Measurements from ENCODE around the gene SLC25A13. TPM values are rescaled to one million over a fixed set of nuclear protein-coding genes. Genes with fewer than 3 reads are reported as not detected.

SLC25A13 gene
- total RNA-seq, 4 donors from 2014 or later, result 9.2 to 30.8 (median 13.6) TPM

GRCh38 chr7:96075510-96076349 is 246.2 kb downstream of the SLC25A13 start:
- H3K4me1 ChIP-seq, result no peaks in the 10 kb centered on the region
- TF ChIP-seq CTCF (IDR thresholded peaks at IDR 0.05 in 4 of 5, conservative IDR thresholded peaks at IDR 0.05 in 1 of 5), result peak; percentile 48 to 82 (median 64)
- TF ChIP-seq POLR2A (IDR thresholded peaks at IDR 0.05), result no peak
- peak; percentile 7 to 18 for DNase-seq
- H3K4me3 ChIP-seq, result peak overlapping the region; percentile 51 to 66 (median 53)
- peak; percentile 69 to 77 for ATAC-seq
- H3K9me3 ChIP-seq, result no peaks in the 10 kb centered on the region
- intact Hi-C loops (cut with DNase I; ENCODE audit: low total_unique reads), result loop anchor here (2.0 to 5.0 kb wide), 2 partner anchors 158 to 951 kb away; no protein-coding TSS in a partner anchor
- no peaks in the 10 kb centered on the region for H3K36me3 ChIP-seq
- peaks cover 0 to 10% (median 7%) of the 10 kb centered on the region in 3 donors for H3K27me3 ChIP-seq
- in situ Hi-C loops (cut with MboI; ENCODE audit: low sequenced_read_pairs in 4 of 4), result loop anchor here in 1 of 4 donors (5.0 kb wide), 1 partner anchor 952 kb away; no protein-coding TSS in a partner anchor
- H3K27ac ChIP-seq, result no peak overlapping the region

- no peak for DNase-seq
- H3K27ac ChIP-seq, result no peak overlapping the region
- no peaks in the 10 kb centered on the region for H3K9me3 ChIP-seq
- no peak for ATAC-seq
- H3K36me3 ChIP-seq, result no peaks in the 10 kb centered on the region
- intact Hi-C loops (cut with DNase I; ENCODE audit: low total_unique reads) (loop anchor here (2.0 to 5.0 kb wide), 2 partner anchors 158 to 952 kb away; no protein-coding TSS in a partner anchor), in situ Hi-C loops (cut with MboI; ENCODE audit: low sequenced_read_pairs in 4 of 4) (loop anchor here in 3 of 4 donors (5.0 to 25.0 kb wide), 2 partner anchors 952 to 962 kb away; no protein-coding TSS in a partner anchor)
- no peak for TF ChIP-seq POLR2A (IDR thresholded peaks at IDR 0.05)
- no peak for TF ChIP-seq CTCF (IDR thresholded peaks at IDR 0.05 in 4 of 5, conservative IDR thresholded peaks at IDR 0.05 in 1 of 5)
- H3K4me3 ChIP-seq, result no peak overlapping the region
- peaks cover 0 to 10% (median 7%) of the 10 kb centered on the region in 3 donors for H3K27me3 ChIP-seq
- H3K4me1 ChIP-seq, result no peaks in the 10 kb centered on the region
These were observed 247.0 kb downstream of the SLC25A13 start for GRCh38 chr7:96074871-96075270.

MicroRNAs encoded within 50 kb of the gene (microRNA counts, 767-probe panel; counts per million panel counts)
- 356 to 448 counts per million in 2 donors for microRNA hsa-miR-591

Small RNA genes lying within 50 kb of the gene (microRNA-seq; reads per million reads assigned to microRNA genes)
- 0 reads per million in 2 donors for gene MIR591 (ENCODE audit: borderline replicate concordance in 2 of 2)
